ENCODE data around the gene KANTR.

DNA sequence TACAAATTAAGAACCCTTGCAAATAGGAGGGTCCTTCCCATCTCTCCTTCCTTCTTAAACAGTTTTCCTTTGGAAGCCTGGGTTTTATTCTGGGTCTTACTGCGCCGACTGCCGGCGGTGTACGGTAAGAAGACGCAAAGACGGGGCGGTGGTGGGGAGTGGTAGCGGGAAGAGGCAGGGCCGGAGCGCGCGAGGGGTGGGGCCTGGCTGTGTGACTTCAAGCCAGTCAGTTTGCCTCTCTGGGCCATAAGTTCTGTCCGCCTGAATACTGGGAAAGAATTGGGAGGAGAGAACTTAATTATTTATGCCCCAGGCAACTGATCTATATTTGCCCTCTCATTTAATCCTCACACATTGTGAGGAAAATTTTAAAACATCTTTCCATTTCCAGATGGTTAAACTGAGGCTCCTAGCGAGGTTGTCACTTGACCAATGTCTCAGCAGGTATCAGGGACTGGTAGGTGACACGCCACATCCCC is 726 bp upstream of the KANTR start:
- TF ChIP-seq, protein P1, sequence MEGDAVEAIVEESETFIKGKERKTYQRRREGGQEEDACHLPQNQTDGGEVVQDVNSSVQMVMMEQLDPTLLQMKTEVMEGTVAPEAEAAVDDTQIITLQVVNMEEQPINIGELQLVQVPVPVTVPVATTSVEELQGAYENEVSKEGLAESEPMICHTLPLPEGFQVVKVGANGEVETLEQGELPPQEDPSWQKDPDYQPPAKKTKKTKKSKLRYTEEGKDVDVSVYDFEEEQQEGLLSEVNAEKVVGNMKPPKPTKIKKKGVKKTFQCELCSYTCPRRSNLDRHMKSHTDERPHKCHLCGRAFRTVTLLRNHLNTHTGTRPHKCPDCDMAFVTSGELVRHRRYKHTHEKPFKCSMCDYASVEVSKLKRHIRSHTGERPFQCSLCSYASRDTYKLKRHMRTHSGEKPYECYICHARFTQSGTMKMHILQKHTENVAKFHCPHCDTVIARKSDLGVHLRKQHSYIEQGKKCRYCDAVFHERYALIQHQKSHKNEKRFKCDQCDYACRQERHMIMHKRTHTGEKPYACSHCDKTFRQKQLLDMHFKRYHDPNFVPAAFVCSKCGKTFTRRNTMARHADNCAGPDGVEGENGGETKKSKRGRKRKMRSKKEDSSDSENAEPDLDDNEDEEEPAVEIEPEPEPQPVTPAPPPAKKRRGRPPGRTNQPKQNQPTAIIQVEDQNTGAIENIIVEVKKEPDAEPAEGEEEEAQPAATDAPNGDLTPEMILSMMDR (conservative IDR thresholded peaks at IDR 0.05; ENCODE audit: low read length): peak; percentile 71
- TF ChIP-seq EZH2phosphoT487 (IDR thresholded peaks at IDR 0.05; ENCODE audit: borderline replicate concordance, low read depth, low read length): no peak
